ENCODE results near the gene TTR. TPM values are rescaled to one million over a fixed set of nuclear protein-coding genes. Genes with fewer than 3 reads are reported as not detected.

The TTR gene
- polyA plus RNA-seq, 2 donors = 0.13 to 0.16 TPM

GRCh38 chr18:31626409-31626808 lies 34.7 kb downstream of the TTR start:
- H3K4me3 ChIP-seq (ENCODE audit: low read depth in 1 of 2, low read length in 2 of 2) = no peak overlapping the region
- no peaks in the 10 kb centered on the region for H3K27me3 ChIP-seq (ENCODE audit: control insufficient read depth in 1 of 2, insufficient read depth in 2 of 2, low read length in 2 of 2)
- no peaks in the 10 kb centered on the region for H3K9me3 ChIP-seq (ENCODE audit: control insufficient read depth in 2 of 2, insufficient read depth in 1 of 2, low read depth in 1 of 2, low read length in 1 of 2)
- 97 to 98% methylated on average over 6 of the region's 6 CpGs for WGBS, 2 donors
- no peaks in the 10 kb centered on the region for H3K36me3 ChIP-seq (ENCODE audit: control insufficient read depth in 2 of 2, insufficient read depth in 2 of 2, low read length in 1 of 2)
- H3K27ac ChIP-seq (ENCODE audit: low read depth in 2 of 2, low read length in 1 of 2) = no peak overlapping the region
- no peaks in the 10 kb centered on the region for H3K4me1 ChIP-seq (ENCODE audit: control insufficient read depth in 2 of 2, insufficient read depth in 2 of 2, low read length in 1 of 2)

GRCh38 chr18:31630549-31630948 lies 38.9 kb downstream of the TTR start:
- Histone ChIP-seq H3K27me3 (ENCODE audit: control insufficient read depth in 1 of 2, insufficient read depth in 2 of 2, low read length in 2 of 2) (no peaks in the 10 kb centered on the region), H3K27ac (ENCODE audit: low read depth in 2 of 2, low read length in 1 of 2) (no peak overlapping the region), H3K4me1 (ENCODE audit: control insufficient read depth in 2 of 2, insufficient read depth in 2 of 2, low read length in 1 of 2) (no peaks in the 10 kb centered on the region), H3K4me3 (ENCODE audit: low read depth in 1 of 2, low read length in 2 of 2) (no peak overlapping the region), H3K9me3 (ENCODE audit: control insufficient read depth in 2 of 2, insufficient read depth in 1 of 2, low read depth in 1 of 2, low read length in 1 of 2) (no peaks in the 10 kb centered on the region), H3K36me3 (ENCODE audit: control insufficient read depth in 2 of 2, insufficient read depth in 2 of 2, low read length in 1 of 2) (no peaks in the 10 kb centered on the region)
- WGBS, 2 donors = 90 to 94% methylated on average over 4 of the region's 4 CpGs

DNA sequence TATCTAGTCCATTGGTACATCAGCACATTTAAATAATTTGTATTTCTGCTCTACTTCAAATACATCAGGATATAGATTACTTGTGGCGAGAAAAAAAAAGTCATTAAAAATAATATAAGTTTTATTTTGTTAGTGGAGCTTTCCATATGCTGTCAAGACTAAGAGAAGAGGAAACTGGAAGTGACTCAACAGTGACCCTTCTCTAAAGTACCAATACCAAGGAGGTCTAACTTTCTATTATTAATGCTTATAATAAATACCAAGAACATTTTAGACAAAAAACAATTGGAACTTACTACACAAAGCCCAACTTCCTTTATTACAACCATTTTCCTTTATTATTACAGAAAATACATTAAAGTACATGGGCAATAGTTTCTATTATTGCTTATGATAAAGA lies 39.8 kb downstream of the TTR start:
- Histone ChIP-seq H3K27ac (ENCODE audit: low read depth in 2 of 2, low read length in 1 of 2) (no peak overlapping the region), H3K9me3 (ENCODE audit: control insufficient read depth in 2 of 2, insufficient read depth in 1 of 2, low read depth in 1 of 2, low read length in 1 of 2) (no peaks in the 10 kb centered on the region), H3K4me1 (ENCODE audit: control insufficient read depth in 2 of 2, insufficient read depth in 2 of 2, low read length in 1 of 2) (no peaks in the 10 kb centered on the region), H3K4me3 (ENCODE audit: low read depth in 1 of 2, low read length in 2 of 2) (no peak overlapping the region), H3K27me3 (ENCODE audit: control insufficient read depth in 1 of 2, insufficient read depth in 2 of 2, low read length in 2 of 2) (no peaks in the 10 kb centered on the region), H3K36me3 (ENCODE audit: control insufficient read depth in 2 of 2, insufficient read depth in 2 of 2, low read length in 1 of 2) (no peaks in the 10 kb centered on the region)
- WGBS, 2 donors = 94% methylated on average over 1 of the region's 1 CpG

DNA sequence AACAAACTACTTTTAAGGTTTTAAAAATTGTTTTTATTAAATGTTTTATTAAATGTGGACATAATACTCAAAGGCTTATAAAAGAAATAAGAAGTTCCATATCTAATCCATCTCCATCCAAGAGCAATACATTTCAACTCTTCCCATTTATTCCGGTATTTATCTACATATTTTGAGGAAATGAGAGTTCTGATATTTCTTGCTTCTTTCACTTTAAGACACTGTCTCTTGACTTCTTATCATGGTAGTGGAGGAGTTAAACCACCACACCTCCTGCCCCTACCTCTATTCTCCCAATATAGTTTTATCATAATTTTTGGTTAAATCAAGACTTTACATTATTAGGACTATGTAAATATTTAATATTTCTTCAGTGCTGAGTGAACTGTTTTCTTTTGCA lies 40.7 kb downstream of the TTR start:
- no peaks in the 10 kb centered on the region for H3K9me3 ChIP-seq (ENCODE audit: control insufficient read depth in 2 of 2, insufficient read depth in 1 of 2, low read depth in 1 of 2, low read length in 1 of 2)
- H3K27ac ChIP-seq (ENCODE audit: low read depth in 2 of 2, low read length in 1 of 2) = no peak overlapping the region
- no peaks in the 10 kb centered on the region for H3K36me3 ChIP-seq (ENCODE audit: control insufficient read depth in 2 of 2, insufficient read depth in 2 of 2, low read length in 1 of 2)
- no peaks in the 10 kb centered on the region for H3K4me1 ChIP-seq (ENCODE audit: control insufficient read depth in 2 of 2, insufficient read depth in 2 of 2, low read length in 1 of 2)
- WGBS, 2 donors = 89 to 95% methylated on average over 1 of the region's 1 CpG
- no peak overlapping the region for H3K4me3 ChIP-seq (ENCODE audit: low read depth in 1 of 2, low read length in 2 of 2)
- H3K27me3 ChIP-seq (ENCODE audit: control insufficient read depth in 1 of 2, insufficient read depth in 2 of 2, low read length in 2 of 2) = no peaks in the 10 kb centered on the region

DNA sequence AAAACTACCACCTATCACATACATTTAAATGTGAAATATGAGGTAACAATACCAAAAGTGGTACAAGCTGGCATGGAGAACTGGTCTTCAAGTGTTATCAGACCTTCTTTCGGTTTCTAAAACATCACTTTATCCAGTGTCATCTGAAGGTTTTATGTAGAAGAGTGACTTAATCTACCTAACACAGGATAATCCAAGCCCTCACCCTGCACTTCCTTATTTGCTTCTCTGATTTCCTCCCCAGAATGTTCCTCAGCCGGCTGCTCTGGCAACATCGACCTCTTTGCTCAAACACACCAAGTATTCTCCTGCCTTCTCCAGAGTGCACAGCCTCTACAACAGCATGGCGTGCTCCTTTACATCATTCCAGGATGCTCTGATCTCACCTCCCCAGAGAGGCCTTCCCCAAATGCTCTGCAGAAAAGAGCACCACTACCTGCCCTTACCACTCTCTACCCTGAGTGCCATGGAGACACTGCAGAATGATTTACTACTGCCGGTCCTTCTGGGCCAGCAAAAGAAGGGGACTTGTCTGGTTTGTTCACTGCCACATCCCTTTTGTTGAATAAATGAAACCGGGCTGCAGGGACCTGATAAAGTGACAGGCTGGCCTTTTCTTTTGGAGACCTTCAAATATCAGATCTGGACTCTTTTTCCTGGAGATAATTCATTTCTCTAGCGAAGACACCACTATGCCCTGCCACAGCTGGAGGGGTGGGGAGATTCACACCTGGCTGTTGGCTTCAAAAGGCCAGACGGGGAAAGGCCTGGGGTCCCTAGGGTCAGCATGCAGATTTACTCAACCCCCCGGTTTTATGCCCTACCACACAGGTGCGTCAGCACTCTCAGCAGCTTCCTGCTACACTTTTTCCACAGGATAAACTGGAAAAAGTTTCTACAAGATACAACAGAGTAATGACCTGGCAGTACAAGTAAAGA lies 42.0 kb downstream of the TTR start:
- H3K27ac ChIP-seq (ENCODE audit: low read depth in 2 of 2, low read length in 1 of 2) = no peak overlapping the region
- H3K4me3 ChIP-seq (ENCODE audit: low read depth in 1 of 2, low read length in 2 of 2) = no peak overlapping the region
- no peaks in the 10 kb centered on the region for H3K27me3 ChIP-seq (ENCODE audit: control insufficient read depth in 1 of 2, insufficient read depth in 2 of 2, low read length in 2 of 2)
- H3K4me1 ChIP-seq (ENCODE audit: control insufficient read depth in 2 of 2, insufficient read depth in 2 of 2, low read length in 1 of 2) = no peaks in the 10 kb centered on the region
- 74 to 79% methylated on average over 10 of the region's 10 CpGs for WGBS, 2 donors
- H3K36me3 ChIP-seq (ENCODE audit: control insufficient read depth in 2 of 2, insufficient read depth in 2 of 2, low read length in 1 of 2) = no peaks in the 10 kb centered on the region
- no peaks in the 10 kb centered on the region for H3K9me3 ChIP-seq (ENCODE audit: control insufficient read depth in 2 of 2, insufficient read depth in 1 of 2, low read depth in 1 of 2, low read length in 1 of 2)

DNA sequence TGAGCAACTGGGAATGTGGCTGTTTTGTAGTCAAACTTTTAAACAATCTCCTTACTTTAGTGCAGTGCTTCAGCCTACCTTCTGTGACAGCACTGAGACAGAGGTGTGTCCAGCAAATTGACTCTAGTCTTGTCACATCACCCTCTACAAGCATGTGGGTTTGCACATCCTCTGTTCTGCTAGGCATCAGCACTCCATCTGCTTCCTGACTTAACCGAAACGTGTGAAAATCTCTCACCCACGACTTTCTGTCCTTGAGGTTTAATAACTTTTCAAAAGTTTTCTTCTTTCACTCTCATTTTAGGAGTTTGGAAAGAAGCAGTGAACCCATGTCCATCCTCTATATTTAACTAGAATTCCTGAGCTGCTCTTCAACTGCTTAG lies 42.6 kb downstream of the TTR start:
- WGBS, 2 donors = 62 to 76% methylated on average over 3 of the region's 3 CpGs
- Histone ChIP-seq H3K4me3 (ENCODE audit: low read depth in 1 of 2, low read length in 2 of 2) (no peak overlapping the region), H3K4me1 (ENCODE audit: control insufficient read depth in 2 of 2, insufficient read depth in 2 of 2, low read length in 1 of 2) (no peaks in the 10 kb centered on the region), H3K9me3 (ENCODE audit: control insufficient read depth in 2 of 2, insufficient read depth in 1 of 2, low read depth in 1 of 2, low read length in 1 of 2) (no peaks in the 10 kb centered on the region), H3K27ac (ENCODE audit: low read depth in 2 of 2, low read length in 1 of 2) (no peak overlapping the region), H3K36me3 (ENCODE audit: control insufficient read depth in 2 of 2, insufficient read depth in 2 of 2, low read length in 1 of 2) (no peaks in the 10 kb centered on the region), H3K27me3 (ENCODE audit: control insufficient read depth in 1 of 2, insufficient read depth in 2 of 2, low read length in 2 of 2) (no peaks in the 10 kb centered on the region)

- Histone ChIP-seq H3K36me3 (ENCODE audit: control insufficient read depth in 2 of 2, insufficient read depth in 2 of 2, low read length in 1 of 2) (no peaks in the 10 kb centered on the region), H3K27me3 (ENCODE audit: control insufficient read depth in 1 of 2, insufficient read depth in 2 of 2, low read length in 2 of 2) (no peaks in the 10 kb centered on the region), H3K27ac (ENCODE audit: low read depth in 2 of 2, low read length in 1 of 2) (no peak overlapping the region), H3K4me3 (ENCODE audit: low read depth in 1 of 2, low read length in 2 of 2) (no peak overlapping the region), H3K9me3 (ENCODE audit: control insufficient read depth in 2 of 2, insufficient read depth in 1 of 2, low read depth in 1 of 2, low read length in 1 of 2) (no peaks in the 10 kb centered on the region), H3K4me1 (ENCODE audit: control insufficient read depth in 2 of 2, insufficient read depth in 2 of 2, low read length in 1 of 2) (no peaks in the 10 kb centered on the region)
These were observed 44.7 kb downstream of the TTR start for GRCh38 chr18:31636387-31636786.

GRCh38 chr18:31637445-31637844 lies 45.8 kb downstream of the TTR start:
- no peaks in the 10 kb centered on the region for H3K36me3 ChIP-seq (ENCODE audit: control insufficient read depth in 2 of 2, insufficient read depth in 2 of 2, low read length in 1 of 2)
- H3K27me3 ChIP-seq (ENCODE audit: control insufficient read depth in 1 of 2, insufficient read depth in 2 of 2, low read length in 2 of 2) = no peaks in the 10 kb centered on the region
- WGBS, 2 donors = 88 to 92% methylated on average over 3 of the region's 3 CpGs

DNA sequence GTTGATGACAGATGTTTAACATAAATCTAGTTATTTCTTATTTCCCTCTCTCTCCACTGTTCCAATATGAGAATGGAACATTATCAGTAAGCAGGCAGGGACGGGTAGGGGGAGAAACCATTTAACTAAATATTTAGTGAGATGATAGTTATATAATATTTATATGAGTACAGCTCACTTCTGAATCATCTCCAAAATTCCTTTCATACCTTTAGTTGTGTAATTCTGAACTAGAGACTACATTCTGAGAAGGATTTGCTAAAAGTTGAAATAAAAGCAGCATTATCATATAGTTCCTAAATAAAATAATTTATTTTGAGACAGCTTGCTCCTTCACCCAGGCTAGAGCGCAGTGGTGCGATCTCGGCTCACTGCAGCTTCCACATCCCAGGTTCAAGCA lies 51.3 kb downstream of the TTR start:
- 81 to 82% methylated on average over 4 of the region's 4 CpGs for WGBS, 2 donors
- Histone ChIP-seq H3K9me3 (ENCODE audit: control insufficient read depth in 2 of 2, insufficient read depth in 1 of 2, low read depth in 1 of 2, low read length in 1 of 2) (no peaks in the 10 kb centered on the region), H3K27ac (ENCODE audit: low read depth in 2 of 2, low read length in 1 of 2) (no peak overlapping the region), H3K36me3 (ENCODE audit: control insufficient read depth in 2 of 2, insufficient read depth in 2 of 2, low read length in 1 of 2) (no peaks in the 10 kb centered on the region), H3K4me3 (ENCODE audit: low read depth in 1 of 2, low read length in 2 of 2) (no peak overlapping the region), H3K27me3 (ENCODE audit: control insufficient read depth in 1 of 2, insufficient read depth in 2 of 2, low read length in 2 of 2) (no peaks in the 10 kb centered on the region), H3K4me1 (ENCODE audit: control insufficient read depth in 2 of 2, insufficient read depth in 2 of 2, low read length in 1 of 2) (no peaks in the 10 kb centered on the region)

More at GRCh38 chr18:31637445-31637844, 45.8 kb downstream of the TTR start:
- no peak overlapping the region for H3K27ac ChIP-seq (ENCODE audit: low read depth in 2 of 2, low read length in 1 of 2)
- no peak overlapping the region for H3K4me3 ChIP-seq (ENCODE audit: low read depth in 1 of 2, low read length in 2 of 2)
- no peaks in the 10 kb centered on the region for H3K4me1 ChIP-seq (ENCODE audit: control insufficient read depth in 2 of 2, insufficient read depth in 2 of 2, low read length in 1 of 2)
- H3K9me3 ChIP-seq (ENCODE audit: control insufficient read depth in 2 of 2, insufficient read depth in 1 of 2, low read depth in 1 of 2, low read length in 1 of 2) = no peaks in the 10 kb centered on the region

- no peaks in the 10 kb centered on the region for H3K36me3 ChIP-seq (ENCODE audit: control insufficient read depth in 2 of 2, insufficient read depth in 2 of 2, low read length in 1 of 2)
- no peaks in the 10 kb centered on the region for H3K9me3 ChIP-seq (ENCODE audit: control insufficient read depth in 2 of 2, insufficient read depth in 1 of 2, low read depth in 1 of 2, low read length in 1 of 2)
- H3K27me3 ChIP-seq (ENCODE audit: control insufficient read depth in 1 of 2, insufficient read depth in 2 of 2, low read length in 2 of 2) = no peaks in the 10 kb centered on the region
- H3K27ac ChIP-seq (ENCODE audit: low read depth in 2 of 2, low read length in 1 of 2) = no peak overlapping the region
- H3K4me3 ChIP-seq (ENCODE audit: low read depth in 1 of 2, low read length in 2 of 2) = no peak overlapping the region
- no peaks in the 10 kb centered on the region for H3K4me1 ChIP-seq (ENCODE audit: control insufficient read depth in 2 of 2, insufficient read depth in 2 of 2, low read length in 1 of 2)
- 92 to 95% methylated on average over 4 of the region's 4 CpGs for WGBS, 2 donors
These were observed 53.7 kb downstream of the TTR start for GRCh38 chr18:31645411-31645810.

Data from esophagus (tissue), 2 donors.